AG10803 (cell line): Measurements from ENCODE around the gene CST5.
"Not testable (repeated sequence)": the region's sequence is repeated elsewhere in the genome, so short reads cannot be mapped to it uniquely, and the experiment has no call there.

Experiments
- DNase-seq: peaks from one replicate; pipeline ENCODE4 v3.0.0; 2010; ENCODE audit warnings: low read depth
- H3K4me3 ChIP-seq: 2 replicates; pipeline ENCODE4 v1.5.1; 2011; ENCODE audit warnings: mild to moderate bottlenecking, low read length, control low read depth
- CTCF ChIP-seq: conservative IDR thresholded peaks from 2 replicates; pipeline ENCODE4 v1.5.1; 2011; ENCODE audit warnings: mild to moderate bottlenecking, low read length, control low read depth, inconsistent platforms

Gene CST5

GRCh38 chr20:23917024-23917725 lies 37.6 kb upstream of the CST5 start:
- no peak overlapping the region for H3K4me3 ChIP-seq
- DNase-seq: no peak
- no peak for TF ChIP-seq CTCF

- TF ChIP-seq CTCF: no peak
- H3K4me3 ChIP-seq: no peak overlapping the region
- DNase-seq: no peak
Measured at GRCh38 chr20:23915844-23916243, 36.3 kb upstream of the CST5 start.

- H3K4me3 ChIP-seq, DNase-seq: not testable (repeated sequence)
Measured at GRCh38 chr20:23914469-23914868, 34.9 kb upstream of the CST5 start.

GRCh38 chr20:23910210-23910609 lies 30.7 kb upstream of the CST5 start:
- no peak for TF ChIP-seq CTCF
- H3K4me3 ChIP-seq: no peak overlapping the region
- no peak for DNase-seq

GRCh38 chr20:23909390-23909789 lies 29.8 kb upstream of the CST5 start:
- no peak overlapping the region for H3K4me3 ChIP-seq
- no peak for DNase-seq

GRCh38 chr20:23907579-23907978 lies 28.0 kb upstream of the CST5 start:
- TF ChIP-seq CTCF: no peak
- H3K4me3 ChIP-seq: no peak overlapping the region

More at GRCh38 chr20:23909390-23909789, 29.8 kb upstream of the CST5 start:
- TF ChIP-seq CTCF: no peak

GRCh38 chr20:23902396-23902795 lies 22.8 kb upstream of the CST5 start:
- H3K4me3 ChIP-seq: not testable (repeated sequence)

More at GRCh38 chr20:23907579-23907978, 28.0 kb upstream of the CST5 start:
- DNase-seq: no peak

GRCh38 chr20:23890867-23891266 lies 11.3 kb upstream of the CST5 start:
- DNase-seq, H3K4me3 ChIP-seq: not testable (repeated sequence)

More at GRCh38 chr20:23902396-23902795, 22.8 kb upstream of the CST5 start:
- not testable (repeated sequence) for DNase-seq

- H3K4me3 ChIP-seq: no peak overlapping the region
- peak; percentile 80 for TF ChIP-seq CTCF
- peak; percentile 37 for DNase-seq
Measured at GRCh38 chr20:23889775-23890187, 10.2 kb upstream of the CST5 start.
